LNCAP (cell line): Measurements from ENCODE around the gene EXOC1.

Experiments
- TF ChIP-seq, protein P1 (sequence below): fragments of 450-650 bp; IDR thresholded peaks from 2 replicates; pipeline ENCODE4 v1.5.1; 2017; ENCODE audit warnings: mild to moderate bottlenecking

Gene EXOC1

DNA sequence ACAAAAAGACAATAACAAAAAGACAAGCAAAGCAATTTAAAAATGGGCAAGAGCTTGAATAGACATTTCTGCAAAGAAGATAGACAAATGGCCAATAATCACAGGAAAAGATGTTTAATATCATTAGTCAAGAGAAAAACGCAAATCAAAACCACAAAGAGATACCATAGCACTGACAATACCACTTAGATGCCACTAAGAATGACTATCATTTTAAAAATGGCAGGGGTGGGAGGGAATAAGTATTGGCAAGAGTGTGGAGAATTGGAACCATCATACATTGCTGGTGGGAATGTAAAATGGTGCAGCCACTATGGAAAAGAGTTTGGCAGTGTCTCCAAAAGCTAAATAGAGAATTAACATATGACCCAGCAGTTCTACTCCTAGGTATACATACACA is 15.1 kb upstream of the EXOC1 start:
- TF ChIP-seq, protein P1, sequence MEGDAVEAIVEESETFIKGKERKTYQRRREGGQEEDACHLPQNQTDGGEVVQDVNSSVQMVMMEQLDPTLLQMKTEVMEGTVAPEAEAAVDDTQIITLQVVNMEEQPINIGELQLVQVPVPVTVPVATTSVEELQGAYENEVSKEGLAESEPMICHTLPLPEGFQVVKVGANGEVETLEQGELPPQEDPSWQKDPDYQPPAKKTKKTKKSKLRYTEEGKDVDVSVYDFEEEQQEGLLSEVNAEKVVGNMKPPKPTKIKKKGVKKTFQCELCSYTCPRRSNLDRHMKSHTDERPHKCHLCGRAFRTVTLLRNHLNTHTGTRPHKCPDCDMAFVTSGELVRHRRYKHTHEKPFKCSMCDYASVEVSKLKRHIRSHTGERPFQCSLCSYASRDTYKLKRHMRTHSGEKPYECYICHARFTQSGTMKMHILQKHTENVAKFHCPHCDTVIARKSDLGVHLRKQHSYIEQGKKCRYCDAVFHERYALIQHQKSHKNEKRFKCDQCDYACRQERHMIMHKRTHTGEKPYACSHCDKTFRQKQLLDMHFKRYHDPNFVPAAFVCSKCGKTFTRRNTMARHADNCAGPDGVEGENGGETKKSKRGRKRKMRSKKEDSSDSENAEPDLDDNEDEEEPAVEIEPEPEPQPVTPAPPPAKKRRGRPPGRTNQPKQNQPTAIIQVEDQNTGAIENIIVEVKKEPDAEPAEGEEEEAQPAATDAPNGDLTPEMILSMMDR, result no peak

DNA sequence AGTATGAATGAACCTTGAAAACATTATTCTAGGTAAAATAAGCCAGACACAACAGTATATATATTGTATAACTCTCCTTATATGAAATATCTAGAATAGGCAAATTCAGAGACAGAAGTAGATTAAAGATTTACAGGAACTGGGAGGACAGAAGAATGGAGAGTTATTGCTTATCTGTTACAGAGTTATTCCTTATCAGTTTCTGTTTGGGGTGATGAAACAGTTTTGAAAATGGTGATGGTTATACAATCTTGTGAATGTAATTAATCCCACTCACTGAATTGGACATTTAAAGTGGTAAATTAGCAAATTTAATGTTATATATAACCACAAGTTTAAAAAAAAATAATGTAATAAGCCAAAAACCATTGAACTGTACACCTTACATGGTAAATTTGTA is 14.5 kb upstream of the EXOC1 start:
- TF ChIP-seq, protein P1, result no peak

DNA sequence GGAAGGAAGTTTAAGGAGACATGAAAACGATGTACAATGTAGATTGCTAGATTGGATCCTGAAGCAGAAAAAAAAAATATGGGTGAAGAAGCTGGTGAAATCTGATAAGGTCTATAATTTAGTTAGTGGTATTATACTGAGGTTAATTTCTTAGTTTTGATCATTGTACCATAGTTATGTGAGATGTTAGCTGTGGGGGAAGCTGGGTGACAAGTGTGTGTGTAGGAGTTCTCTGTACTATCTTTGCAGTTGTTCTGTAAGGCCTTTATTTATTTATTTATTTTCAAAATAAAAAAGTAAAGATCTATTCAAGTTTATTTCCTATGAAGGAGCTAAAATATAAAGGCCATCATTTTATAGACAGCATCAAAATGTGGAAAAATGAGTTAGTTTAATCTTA is 12.5 kb upstream of the EXOC1 start:
- TF ChIP-seq, protein P1, result no peak

DNA sequence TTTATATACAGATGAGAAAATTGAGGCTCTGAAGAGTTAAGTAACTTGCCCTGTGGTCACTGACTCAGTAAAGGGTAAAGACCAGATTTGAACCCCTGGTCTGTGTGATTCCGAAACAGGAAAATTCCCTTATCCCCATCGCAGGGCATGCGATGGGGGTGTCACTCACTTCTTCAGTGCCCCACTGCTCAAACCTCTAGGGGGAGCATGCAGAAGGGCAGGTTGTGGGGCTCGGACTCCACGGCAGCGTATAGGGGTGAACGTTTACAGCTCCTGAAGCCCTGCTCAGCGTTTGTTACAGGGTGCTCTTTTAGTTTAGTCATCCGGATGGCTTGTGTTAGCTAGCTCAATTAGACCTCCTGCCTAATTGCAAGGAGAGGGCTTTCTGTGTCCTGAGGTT is 3.7 kb upstream of the EXOC1 start:
- TF ChIP-seq, protein P1, result no peak

DNA sequence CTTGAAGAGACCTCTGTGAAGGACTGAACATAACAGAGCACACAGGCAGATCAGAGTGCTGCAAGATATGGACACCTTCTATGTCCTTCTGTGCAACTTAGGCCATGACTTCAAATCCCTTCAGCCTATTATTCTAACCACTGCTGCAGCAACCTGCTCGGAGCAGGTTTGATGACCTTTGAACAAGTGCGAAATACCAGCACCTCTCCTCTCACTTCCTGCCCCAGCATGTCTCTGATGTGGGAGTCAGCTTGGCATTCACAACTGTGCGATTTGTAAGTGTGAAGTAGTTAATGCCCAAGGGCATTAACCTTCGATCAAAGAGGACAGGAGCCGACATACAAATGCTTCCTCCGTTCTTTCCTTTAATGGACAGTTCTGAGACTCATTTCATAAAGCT is 1.6 kb upstream of the EXOC1 start:
- TF ChIP-seq, protein P1, result no peak

DNA sequence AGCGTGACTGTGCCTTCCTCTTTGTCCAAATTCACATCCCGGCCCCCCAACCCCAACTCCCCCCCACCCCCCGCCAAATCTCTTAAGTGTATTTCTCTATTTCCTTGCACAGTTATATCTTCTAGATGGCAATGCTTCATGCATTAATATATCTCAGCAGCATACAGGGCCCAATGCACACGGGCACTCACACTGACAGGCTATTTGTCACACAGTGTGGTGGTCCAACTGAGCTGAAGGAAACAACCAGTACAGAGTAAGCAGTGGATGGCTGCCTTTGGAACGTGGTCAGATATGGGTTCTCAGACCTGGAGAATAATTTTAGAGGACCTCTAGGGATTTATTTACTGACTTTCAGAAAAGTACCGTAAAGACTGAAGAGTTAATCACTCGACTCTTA is 681 bp downstream of the EXOC1 start:
- TF ChIP-seq, protein P1, result no peak

DNA sequence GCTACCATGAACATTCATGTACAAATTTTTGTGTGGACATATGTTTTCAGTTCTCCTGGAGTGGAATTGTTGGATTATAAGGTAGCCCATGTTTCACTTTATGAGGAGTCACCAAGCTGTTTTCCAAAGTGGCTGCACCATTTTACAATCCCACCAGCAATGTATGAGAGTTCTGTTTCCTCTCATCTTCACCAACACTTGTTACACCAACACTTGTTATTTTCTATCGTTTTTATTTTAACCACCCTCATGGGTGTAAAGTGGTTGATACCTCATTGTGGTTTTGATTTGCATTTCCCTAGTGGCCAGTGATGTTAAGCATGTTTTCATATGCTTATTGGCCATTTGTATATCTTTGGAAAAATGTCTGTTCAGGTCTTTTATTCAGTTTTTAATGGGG is 4.1 kb downstream of the EXOC1 start:
- TF ChIP-seq, protein P1, result no peak

DNA sequence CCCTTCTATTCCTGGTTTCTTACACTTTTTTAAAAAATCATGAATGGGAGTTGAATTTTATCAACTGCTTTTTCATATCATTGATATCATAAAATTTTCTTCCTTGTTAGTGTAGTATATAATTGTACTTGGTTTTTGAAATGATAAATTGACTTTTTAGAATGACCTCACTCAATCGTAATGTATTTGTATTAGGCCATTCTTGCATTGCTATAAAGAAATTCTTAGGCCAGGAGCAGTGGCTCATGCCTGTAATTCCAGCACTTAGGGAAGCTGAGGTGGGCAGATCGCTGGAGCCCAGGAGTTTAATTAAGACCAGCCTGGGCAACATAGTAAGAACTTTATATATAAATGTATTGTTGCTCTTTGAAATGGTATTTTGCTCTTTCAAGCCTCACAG is 6.3 kb downstream of the EXOC1 start:
- TF ChIP-seq, protein P1, result no peak
